ENCODE data around the gene SLC37A2.

SLC37A2 gene

DNA sequence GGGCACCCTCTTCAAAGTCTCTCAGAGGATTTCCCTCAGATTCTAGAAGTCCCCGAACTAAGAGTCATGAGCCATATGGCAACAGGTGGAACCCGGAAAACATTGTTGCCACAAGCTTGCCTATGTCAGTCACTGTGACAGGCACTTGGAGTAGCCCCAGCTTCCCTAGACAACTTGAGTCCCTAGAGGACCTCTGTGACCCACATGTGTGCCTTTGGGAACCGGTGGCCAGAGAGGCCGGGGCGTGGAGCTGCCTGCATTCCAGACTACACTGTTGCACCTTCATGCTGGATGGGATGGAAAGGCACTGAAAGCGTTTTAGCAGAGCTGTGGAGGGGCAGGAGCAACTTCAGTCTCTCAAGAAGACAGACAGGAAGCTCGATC, 12.1 kb downstream of the SLC37A2 start:
- Mint-ChIP-seq H3K27ac (no peak overlapping the region), H3K36me3 (ENCODE audit: low read depth) (no peaks in the 10 kb centered on the region), H3K4me1 (ENCODE audit: low read depth) (peaks cover 9% of the 10 kb centered on the region), H3K4me3 (no peak overlapping the region), H3K27me3 (ENCODE audit: low read depth) (no peaks in the 10 kb centered on the region), H3K9me3 (no peaks in the 10 kb centered on the region)

DNA sequence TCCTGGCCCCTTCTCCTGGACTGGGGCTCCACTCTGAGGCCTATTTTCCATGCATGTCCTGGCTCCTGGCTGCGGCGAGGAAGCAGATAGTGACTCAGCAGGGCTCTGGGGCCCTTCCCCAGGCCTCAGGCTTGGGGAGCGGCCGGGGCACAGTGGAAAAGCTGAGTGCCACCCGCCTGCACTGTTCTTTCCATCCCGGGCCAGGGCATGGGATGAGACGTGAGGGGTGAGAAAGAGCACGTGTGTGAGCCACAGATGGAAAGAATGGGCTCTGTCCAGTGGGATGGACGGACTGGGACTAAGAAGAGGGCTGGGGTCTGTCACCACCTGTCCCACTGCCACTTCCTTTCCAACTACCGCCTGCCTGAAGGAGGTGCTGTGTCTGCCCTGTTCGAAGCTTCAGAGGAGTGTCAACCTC, 12.8 kb downstream of the SLC37A2 start:
- Mint-ChIP-seq H3K4me3 (no peak overlapping the region), H3K9me3 (no peaks in the 10 kb centered on the region), H3K36me3 (ENCODE audit: low read depth) (no peaks in the 10 kb centered on the region), H3K27ac (no peak overlapping the region), H3K27me3 (ENCODE audit: low read depth) (no peaks in the 10 kb centered on the region), H3K4me1 (ENCODE audit: low read depth) (peaks cover 6% of the 10 kb centered on the region)

DNA sequence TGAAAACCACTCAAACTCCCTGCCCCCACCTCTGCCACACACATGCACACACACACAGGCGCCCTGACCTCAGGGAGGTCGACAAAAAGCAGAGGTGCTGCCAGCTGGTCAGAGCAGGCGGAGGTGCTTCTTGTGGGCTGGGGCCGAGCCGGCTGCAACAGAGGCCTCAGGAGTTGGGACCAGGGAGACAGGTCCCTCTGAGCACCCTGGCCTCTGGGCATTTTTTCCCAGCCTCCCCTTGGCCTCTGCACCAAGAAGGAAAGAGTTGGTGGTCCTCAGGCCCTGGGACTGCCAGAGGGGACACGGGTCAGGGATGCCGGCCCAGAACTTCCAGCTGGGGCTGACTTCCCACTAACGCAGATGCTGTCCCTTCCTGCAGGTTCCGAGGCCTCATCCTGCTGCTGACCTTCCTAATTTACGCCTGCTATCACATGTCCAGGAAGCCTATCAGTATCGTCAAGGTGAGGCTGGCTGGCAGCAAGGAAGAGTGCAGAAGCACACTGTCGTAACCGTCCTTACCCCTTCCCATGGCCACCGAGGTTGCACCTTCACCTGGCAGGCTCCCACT, 13.4 kb downstream of the SLC37A2 start:
- Mint-ChIP-seq H3K9me3 (no peaks in the 10 kb centered on the region), H3K4me1 (ENCODE audit: low read depth) (peaks cover under 1% of the 10 kb centered on the region), H3K36me3 (ENCODE audit: low read depth) (no peaks in the 10 kb centered on the region), H3K27me3 (ENCODE audit: low read depth) (no peaks in the 10 kb centered on the region), H3K27ac (no peak overlapping the region), H3K4me3 (no peak overlapping the region)

DNA sequence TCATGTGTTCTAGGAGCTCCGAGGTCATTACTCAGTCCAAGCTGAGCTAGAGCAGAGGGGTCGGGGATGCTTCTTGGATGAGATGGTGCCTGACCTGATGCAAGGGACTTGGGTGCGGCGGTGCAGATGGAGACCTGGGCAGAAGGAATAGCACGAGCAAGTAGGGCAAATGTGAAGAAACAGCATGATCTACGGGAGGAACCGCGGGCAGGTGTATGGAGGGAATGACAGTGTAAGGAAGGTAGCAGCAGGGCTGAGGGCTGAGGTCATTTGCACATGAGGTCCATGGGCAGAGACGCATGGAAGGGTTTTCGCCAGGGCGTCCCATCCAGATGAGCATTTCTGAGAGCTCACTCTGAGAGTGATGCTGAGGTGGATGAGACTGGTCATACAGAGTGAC, 14.9 kb downstream of the SLC37A2 start:
- H3K27me3 Mint-ChIP-seq (ENCODE audit: low read depth): no peaks in the 10 kb centered on the region
- no peaks in the 10 kb centered on the region for H3K4me1 Mint-ChIP-seq (ENCODE audit: low read depth)
- H3K27ac Mint-ChIP-seq: no peak overlapping the region
- H3K9me3 Mint-ChIP-seq: no peaks in the 10 kb centered on the region
- H3K4me3 Mint-ChIP-seq: no peak overlapping the region
- H3K36me3 Mint-ChIP-seq (ENCODE audit: low read depth): no peaks in the 10 kb centered on the region

DNA sequence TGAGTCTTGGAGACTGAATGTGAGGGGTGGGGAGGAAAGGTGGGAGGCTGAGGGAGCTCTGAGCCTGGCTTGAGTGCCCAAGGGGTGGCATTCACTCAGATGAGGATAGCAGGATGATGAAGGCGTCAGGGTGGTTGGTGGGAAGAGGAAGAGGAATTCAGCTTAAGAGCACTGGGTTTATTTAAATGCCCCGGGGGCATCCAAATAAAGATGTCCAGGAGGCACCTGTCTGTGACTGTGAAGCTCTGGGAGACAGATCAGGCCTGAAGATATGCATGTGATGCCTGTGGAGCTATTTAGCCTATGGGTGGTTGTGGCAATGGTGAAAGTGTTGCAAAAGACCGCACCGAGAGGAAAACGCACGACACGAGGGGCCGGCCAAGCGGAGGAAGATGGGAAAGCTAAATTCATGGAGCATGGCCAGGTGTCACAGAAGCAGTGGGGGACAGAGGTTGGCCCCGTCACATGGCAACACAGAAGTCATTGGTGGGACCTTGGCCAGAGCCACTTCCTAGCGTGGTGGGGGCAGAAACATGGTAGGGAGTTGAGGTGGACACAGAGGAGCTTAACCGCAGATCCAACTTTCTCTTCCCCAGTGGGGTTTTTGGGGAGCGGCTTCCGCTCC, 15.5 kb downstream of the SLC37A2 start:
- H3K4me1 Mint-ChIP-seq (ENCODE audit: low read depth): no peaks in the 10 kb centered on the region
- no peaks in the 10 kb centered on the region for H3K27me3 Mint-ChIP-seq (ENCODE audit: low read depth)
- no peaks in the 10 kb centered on the region for H3K36me3 Mint-ChIP-seq (ENCODE audit: low read depth)
- H3K27ac Mint-ChIP-seq: no peak overlapping the region
- H3K9me3 Mint-ChIP-seq: no peaks in the 10 kb centered on the region
- H3K4me3 Mint-ChIP-seq: no peak overlapping the region

DNA sequence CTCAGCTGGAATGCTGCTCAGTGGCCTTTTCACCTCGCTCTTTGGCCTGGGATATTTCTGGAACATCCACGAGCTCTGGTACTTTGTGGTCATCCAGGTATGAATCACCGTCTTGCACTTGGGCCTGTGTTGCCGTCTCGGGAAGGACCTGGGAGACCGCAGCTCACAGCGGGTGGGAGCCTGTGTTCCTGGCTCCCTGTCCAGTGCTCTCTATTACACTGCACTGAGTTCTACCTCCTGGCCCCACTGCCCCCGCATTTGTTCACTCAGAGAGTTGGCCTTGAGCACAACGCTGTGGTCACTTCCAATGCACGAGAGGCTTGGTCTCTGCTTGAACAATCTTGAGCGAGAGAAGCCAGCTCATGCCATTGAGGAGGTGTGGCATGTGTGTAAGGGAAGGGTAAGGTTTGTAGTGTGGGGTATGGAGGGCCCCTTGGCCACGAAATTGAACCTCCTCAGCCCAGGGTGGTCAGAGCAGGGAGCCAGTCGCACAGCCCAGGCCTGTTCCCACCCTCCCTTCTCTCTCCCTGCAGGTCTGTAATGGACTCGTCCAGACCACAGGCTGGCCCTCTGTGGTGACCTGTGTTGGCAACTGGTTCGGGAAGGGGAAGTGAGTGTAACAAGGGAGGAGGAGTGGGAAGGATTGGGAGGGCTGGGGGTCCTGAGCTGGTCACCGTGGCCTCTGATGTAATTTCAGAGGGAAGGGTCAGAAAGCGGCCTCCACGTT, 16.2 kb downstream of the SLC37A2 start:
- Mint-ChIP-seq H3K4me1 (ENCODE audit: low read depth) (no peaks in the 10 kb centered on the region), H3K4me3 (no peak overlapping the region), H3K27me3 (ENCODE audit: low read depth) (no peaks in the 10 kb centered on the region), H3K36me3 (ENCODE audit: low read depth) (no peaks in the 10 kb centered on the region), H3K9me3 (no peaks in the 10 kb centered on the region), H3K27ac (no peak overlapping the region)

DNA sequence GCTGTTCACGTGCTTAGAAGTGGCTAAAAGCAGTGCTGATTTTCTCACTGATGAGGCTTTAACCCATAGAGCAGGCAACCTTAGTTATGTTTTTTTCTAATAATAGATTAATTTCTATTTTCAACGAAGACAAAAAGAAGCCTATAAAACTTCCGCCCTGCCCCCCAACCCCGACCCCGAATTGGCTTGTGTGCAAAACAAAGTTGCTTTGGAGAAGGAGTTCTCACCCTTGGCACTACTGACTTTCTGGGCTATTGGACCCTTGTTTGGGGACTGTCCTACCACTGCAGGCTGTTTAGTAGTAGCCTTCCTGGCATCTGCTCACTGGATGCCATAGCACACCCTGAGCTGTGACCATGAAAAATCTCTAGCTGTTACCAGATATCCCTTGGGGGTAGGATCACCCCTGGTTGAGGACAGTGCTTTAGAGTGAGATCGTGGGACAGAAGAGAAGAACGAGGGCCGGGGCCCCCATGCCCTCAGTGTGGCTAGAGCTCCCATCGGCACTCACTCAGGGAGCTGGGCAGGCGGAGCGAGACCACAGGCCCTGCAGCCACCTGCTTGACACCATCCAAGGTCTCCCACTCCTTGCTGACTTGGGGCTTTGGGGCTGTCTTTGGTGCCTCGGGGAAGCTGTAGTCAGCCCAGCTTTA, 16.9 kb downstream of the SLC37A2 start:
- no peaks in the 10 kb centered on the region for H3K27me3 Mint-ChIP-seq (ENCODE audit: low read depth)
- H3K36me3 Mint-ChIP-seq (ENCODE audit: low read depth): no peaks in the 10 kb centered on the region

DNA sequence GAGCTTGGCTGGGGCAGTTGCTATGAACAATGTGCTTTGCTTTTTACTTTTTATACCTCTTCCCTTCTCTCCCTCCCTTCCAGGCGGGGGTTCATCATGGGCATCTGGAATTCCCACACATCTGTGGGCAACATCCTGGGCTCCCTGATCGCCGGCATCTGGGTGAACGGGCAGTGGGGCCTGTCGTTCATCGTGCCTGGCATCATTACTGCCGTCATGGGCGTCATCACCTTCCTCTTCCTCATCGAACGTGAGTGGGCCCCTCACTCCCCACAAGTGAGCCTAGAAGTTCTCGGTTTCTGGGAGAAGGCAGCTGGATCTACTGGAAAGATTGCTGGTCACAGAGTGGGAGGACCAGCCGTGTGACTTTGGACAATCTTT, 17.4 kb downstream of the SLC37A2 start:
- H3K27ac Mint-ChIP-seq: no peak overlapping the region
- H3K4me1 Mint-ChIP-seq (ENCODE audit: low read depth): no peaks in the 10 kb centered on the region
- no peak overlapping the region for H3K4me3 Mint-ChIP-seq
- H3K36me3 Mint-ChIP-seq (ENCODE audit: low read depth): no peaks in the 10 kb centered on the region
- no peaks in the 10 kb centered on the region for H3K9me3 Mint-ChIP-seq
- H3K27me3 Mint-ChIP-seq (ENCODE audit: low read depth): no peaks in the 10 kb centered on the region

More for the DNA sequence above, 16.9 kb downstream of the SLC37A2 start:
- Mint-ChIP-seq H3K27ac (no peak overlapping the region), H3K9me3 (no peaks in the 10 kb centered on the region), H3K4me3 (no peak overlapping the region), H3K4me1 (ENCODE audit: low read depth) (no peaks in the 10 kb centered on the region)

DNA sequence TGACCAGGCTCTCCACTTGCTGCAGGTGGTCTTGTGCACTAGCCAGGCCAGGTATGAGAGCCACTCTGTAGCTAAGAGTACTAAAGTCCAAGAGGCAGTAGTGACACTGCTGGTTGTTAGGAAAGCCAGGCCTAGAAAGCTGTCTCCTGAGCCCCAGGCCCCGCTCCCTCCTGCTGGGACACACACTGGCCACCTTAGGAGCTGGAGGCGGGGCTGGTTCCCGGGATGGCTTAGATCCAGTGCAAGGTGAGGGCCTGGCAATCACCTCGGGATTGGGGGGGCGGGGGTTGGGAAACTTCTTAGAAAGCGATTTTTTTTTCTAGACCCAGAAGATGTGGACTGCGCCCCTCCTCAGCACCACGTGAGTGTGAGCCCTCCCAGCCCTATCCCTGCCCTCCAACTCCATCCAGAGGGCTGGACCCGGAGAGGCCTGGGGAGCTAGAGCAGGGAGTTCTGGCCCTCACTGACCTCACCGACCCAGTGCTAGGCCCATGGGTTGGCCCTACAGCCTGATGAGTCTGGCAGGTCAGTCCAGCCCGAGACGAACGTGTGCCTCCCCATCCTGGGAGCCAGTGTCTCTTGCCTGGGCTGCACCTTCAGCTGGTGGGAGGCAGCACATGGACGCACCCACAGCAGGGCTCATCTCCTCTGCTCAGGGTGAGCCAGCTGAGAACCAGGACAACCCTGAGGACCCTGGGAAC, 18.1 kb downstream of the SLC37A2 start:
- Mint-ChIP-seq H3K27ac (no peak overlapping the region), H3K4me1 (ENCODE audit: low read depth) (no peaks in the 10 kb centered on the region), H3K4me3 (no peak overlapping the region)

DNA sequence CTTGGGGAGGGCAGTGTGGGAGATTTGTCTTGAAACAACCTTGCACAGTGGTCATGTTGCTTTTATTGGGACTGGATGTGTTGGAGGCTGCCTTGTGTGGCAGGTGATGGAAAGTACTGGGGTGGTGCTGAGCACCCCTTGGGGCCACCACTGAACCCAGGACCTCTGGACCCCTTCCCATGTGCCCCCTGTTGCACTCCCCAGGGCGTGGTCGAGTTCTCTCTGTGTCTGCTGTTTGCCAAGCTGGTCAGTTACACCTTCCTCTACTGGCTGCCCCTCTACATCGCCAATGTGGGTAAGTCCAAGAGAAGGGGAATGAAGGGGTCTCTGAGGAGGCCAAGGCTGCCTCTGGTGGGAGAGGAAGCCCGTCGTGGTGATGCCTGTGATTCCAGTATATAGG, 18.9 kb downstream of the SLC37A2 start:
- no peaks in the 10 kb centered on the region for H3K36me3 Mint-ChIP-seq (ENCODE audit: low read depth)
- H3K4me1 Mint-ChIP-seq (ENCODE audit: low read depth): no peaks in the 10 kb centered on the region
- H3K27me3 Mint-ChIP-seq (ENCODE audit: low read depth): no peaks in the 10 kb centered on the region
- no peak overlapping the region for H3K27ac Mint-ChIP-seq
- H3K9me3 Mint-ChIP-seq: no peaks in the 10 kb centered on the region
- H3K4me3 Mint-ChIP-seq: no peak overlapping the region

More for the DNA sequence above, 18.1 kb downstream of the SLC37A2 start:
- Mint-ChIP-seq H3K9me3 (no peaks in the 10 kb centered on the region), H3K27me3 (ENCODE audit: low read depth) (no peaks in the 10 kb centered on the region), H3K36me3 (ENCODE audit: low read depth) (no peaks in the 10 kb centered on the region)

DNA sequence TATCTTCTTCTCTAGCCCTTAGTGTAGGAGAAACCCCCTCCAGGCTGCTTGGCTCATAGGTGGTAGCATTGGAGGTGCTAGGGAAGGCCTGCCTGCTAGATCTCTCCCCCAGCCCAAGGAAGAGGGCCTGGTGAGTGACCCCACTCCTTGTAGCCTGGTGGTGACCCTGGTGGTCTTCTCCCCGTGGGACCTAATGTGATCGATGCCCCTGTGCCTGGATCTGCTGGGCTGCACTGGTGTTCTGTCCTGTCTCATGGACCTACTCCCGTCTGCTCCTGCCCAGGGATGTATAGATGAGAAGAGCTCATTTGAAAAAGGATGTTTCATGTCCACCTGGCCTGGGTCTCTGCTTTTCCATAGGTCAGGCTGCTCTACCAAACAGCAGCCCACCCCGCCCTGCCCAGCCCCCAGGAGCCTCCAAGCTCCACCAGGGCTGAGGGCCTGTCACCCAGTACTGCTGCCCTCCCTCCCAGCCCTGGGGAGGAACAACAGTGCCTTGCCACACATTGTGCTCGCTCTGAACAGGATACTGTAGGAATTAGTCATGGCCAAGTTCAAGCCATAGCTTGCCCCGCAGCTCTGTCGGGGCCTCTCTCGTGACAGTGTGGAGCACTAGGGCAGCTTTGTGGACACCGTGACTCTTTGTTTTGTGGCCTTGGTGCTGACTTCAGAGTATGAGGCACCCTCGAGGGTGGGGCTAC, 19.7 kb downstream of the SLC37A2 start:
- H3K9me3 Mint-ChIP-seq: no peaks in the 10 kb centered on the region
- H3K4me1 Mint-ChIP-seq (ENCODE audit: low read depth): no peaks in the 10 kb centered on the region
- no peak overlapping the region for H3K4me3 Mint-ChIP-seq
- no peaks in the 10 kb centered on the region for H3K27me3 Mint-ChIP-seq (ENCODE audit: low read depth)
- no peak overlapping the region for H3K27ac Mint-ChIP-seq
- H3K36me3 Mint-ChIP-seq (ENCODE audit: low read depth): no peaks in the 10 kb centered on the region

DNA sequence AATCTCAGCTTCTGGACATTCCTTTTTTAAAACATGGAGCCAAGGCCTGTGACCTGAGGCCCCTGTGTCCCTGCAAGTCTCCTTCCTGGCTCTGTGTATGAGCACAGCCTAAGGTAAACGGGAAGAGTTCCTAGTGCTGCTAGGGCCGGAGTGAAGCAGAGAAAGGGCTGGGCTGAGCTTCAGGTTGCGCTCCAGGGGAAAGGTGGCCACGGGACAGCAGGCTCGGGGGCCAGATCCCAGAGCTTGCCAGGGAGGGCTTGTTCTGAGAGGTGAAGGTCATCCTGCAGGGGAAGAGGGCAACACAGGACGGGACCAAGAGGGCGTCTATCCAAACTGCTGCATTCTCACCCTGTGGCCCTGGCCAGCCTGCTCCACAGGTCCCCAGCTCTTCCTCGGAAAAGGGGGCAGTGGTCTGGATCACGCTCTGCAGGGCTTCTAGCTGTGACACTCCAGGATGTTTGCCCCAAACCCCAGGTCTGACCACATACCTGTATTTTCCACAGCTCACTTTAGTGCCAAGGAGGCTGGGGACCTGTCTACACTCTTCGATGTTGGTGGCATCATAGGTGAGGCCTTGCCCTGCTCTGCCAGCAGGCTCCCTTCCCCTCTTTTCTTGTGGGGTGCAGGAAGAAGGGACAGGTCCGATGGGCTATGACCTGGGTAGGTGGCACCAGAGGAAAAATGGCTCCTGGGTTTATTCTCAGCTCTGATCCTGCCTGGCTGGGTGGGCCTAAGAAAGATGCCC, 20.4 kb downstream of the SLC37A2 start:
- Mint-ChIP-seq H3K9me3 (no peaks in the 10 kb centered on the region), H3K27ac (no peak overlapping the region), H3K4me1 (ENCODE audit: low read depth) (no peaks in the 10 kb centered on the region), H3K36me3 (ENCODE audit: low read depth) (no peaks in the 10 kb centered on the region), H3K4me3 (no peak overlapping the region), H3K27me3 (ENCODE audit: low read depth) (no peaks in the 10 kb centered on the region)

DNA sequence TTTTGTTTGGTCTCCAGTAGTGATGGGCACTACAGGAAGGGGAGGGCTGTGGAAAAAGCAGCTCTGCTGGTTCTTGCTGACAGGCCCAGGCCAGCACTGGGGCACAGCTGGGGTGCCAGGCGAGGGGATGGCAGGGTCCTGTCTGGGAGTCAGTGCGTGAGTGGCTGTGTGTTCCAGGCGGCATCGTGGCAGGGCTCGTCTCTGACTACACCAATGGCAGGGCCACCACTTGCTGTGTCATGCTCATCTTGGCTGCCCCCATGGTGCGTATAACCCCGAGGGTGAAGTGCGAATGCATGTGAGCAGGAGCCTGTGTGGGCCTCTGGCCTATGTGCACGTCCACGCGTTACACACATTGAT, 20.9 kb downstream of the SLC37A2 start:
- Mint-ChIP-seq H3K27ac (no peak overlapping the region), H3K4me1 (ENCODE audit: low read depth) (no peaks in the 10 kb centered on the region), H3K27me3 (ENCODE audit: low read depth) (no peaks in the 10 kb centered on the region), H3K9me3 (no peaks in the 10 kb centered on the region), H3K36me3 (ENCODE audit: low read depth) (no peaks in the 10 kb centered on the region), H3K4me3 (no peak overlapping the region)

Measured in T-helper 1 cell treated with Interleukin-12 subunit alpha and Interleukin-12 subunit beta and Interleukin-4 antibody, amounts not matched to agents 30 μg/mL and 1 μg/mL, for 36 hours (primary cell).